GM12873 (cell line): ENCODE measurements around the gene CEACAM16.

Experiments used
- TF ChIP-seq, protein P1 (sequence below): IDR thresholded peaks from 2 replicates; pipeline ENCODE4 v1.5.1; 2012; ENCODE audit warnings: low read depth, mild to moderate bottlenecking, moderate library complexity, low read length, control low read depth; ENCODE audit not compliant: insufficient read depth; ENCODE audit errors: missing control alignments

Gene CEACAM16

DNA sequence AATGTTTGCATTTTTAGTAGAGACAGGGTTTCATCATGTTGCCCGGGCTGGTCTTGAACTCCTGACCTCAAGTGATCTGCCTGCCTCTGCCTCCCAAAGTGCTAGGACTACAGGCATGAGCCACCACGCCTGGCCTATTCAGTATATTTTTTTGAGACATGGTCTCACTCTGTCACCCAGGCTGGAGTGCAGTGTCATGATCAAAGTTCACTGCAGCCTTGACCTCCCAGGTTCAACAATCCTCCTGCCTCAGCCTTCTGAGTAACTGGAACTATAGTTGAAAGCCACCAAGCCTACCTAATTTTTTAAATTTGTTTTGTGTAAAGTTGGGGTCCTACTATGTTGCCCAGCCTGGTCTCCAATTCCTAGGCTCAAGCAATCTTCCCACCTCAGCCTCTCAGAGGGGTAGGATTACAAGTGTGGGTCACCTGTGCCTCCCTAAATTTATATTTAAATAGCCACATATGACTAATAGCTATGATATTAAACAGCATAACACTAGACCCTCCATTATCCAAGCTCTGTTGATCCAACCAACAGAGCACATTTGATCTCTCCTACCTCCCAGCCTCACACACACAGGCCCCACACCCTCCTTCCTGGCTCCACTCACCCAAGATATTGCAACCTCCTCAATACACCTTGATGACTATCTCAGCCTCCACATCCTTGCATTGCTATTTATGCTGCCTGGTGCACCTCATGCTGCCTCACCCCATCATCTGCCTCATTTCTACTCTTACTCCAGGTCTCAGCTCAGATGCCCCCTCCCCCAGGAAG lies 29.8 kb upstream of the CEACAM16 start:
- TF ChIP-seq, protein P1, sequence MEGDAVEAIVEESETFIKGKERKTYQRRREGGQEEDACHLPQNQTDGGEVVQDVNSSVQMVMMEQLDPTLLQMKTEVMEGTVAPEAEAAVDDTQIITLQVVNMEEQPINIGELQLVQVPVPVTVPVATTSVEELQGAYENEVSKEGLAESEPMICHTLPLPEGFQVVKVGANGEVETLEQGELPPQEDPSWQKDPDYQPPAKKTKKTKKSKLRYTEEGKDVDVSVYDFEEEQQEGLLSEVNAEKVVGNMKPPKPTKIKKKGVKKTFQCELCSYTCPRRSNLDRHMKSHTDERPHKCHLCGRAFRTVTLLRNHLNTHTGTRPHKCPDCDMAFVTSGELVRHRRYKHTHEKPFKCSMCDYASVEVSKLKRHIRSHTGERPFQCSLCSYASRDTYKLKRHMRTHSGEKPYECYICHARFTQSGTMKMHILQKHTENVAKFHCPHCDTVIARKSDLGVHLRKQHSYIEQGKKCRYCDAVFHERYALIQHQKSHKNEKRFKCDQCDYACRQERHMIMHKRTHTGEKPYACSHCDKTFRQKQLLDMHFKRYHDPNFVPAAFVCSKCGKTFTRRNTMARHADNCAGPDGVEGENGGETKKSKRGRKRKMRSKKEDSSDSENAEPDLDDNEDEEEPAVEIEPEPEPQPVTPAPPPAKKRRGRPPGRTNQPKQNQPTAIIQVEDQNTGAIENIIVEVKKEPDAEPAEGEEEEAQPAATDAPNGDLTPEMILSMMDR = no peak

DNA sequence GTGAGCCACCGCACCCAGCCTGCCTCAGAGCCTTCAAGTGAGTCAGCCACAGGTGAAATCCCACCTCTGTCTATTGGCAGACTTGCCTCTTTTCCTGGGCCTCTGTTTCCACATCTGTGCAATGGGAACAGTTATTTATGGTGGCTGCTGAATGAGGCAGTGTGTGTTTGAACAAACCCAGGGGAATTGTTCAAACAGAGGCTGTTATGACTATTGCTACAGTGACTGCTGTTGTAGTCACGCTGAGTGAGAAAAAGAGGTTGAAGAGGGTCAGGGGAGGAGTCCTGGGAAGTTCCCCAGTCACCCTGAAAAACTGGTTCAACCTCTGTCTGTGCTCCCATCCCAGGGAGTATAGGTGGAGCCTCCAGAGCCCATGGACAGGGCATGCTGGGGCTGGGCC lies 27.6 kb upstream of the CEACAM16 start, which contains the start of gene CEACAM19:
Gene CEACAM19, plus strand, starts transcription at position 83 of the 400 bp plus-strand sequence. CDS start 450 bp downstream, outside the sequence.
- TF ChIP-seq, protein P1 = no peak

DNA sequence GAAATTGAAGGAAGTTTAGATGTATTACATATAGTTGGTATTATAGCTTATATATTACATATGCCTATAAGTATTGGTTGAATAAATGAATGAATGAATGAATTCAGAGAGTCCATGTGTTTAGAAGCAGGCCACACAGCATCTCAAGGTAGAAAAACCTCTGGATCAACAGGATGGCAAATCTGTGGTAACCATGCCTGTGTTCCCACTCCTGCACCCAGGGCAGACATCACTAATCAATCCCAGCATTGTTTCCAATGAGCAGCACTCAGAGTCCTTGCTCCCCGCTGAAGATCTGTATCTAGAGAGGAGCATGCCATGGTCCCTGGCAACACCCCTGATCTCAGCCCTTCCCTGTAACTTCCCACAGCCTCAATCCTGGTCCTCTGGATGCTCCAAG lies 26.7 kb upstream of the CEACAM16 start:
- TF ChIP-seq, protein P1 = no peak

DNA sequence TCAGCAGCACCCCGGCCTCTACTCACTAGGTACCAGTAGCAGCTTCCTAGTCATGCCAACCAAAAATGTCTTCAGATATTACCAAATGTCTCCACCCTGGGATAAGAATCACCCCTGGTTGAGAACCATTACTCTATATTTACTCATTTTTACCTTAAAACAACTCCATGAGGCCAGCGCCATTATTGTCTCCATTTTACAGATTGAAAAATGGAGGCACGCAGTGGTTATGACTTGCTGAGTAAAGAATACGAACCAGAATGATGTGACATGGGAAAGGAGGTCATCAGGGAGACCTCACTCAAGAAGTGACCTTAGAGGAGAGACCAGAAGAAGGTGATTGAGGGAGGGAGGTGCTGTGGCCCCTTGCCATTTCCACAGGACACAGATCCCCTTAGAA lies 25.4 kb upstream of the CEACAM16 start:
- TF ChIP-seq, protein P1 = no peak

DNA sequence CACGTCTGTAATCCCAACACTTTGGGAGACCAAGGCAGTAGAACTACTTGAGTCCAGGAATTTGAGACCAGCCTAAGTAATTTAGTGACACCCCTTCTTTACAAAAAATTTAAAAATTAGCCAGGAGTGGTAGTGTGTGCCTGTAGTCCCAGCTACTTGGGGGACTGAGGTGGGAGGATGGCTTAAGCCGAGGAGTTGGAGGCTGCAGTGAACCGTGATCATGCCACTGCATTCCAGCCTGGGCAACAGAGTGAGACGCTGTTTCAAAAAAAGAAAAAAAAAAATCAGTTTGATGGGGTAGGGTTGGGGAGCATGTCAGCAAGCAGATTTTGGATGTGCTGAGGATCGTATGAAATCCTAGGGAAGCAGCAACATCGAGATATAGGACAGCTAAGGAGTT lies 23.4 kb upstream of the CEACAM16 start:
- TF ChIP-seq, protein P1 = no peak

DNA sequence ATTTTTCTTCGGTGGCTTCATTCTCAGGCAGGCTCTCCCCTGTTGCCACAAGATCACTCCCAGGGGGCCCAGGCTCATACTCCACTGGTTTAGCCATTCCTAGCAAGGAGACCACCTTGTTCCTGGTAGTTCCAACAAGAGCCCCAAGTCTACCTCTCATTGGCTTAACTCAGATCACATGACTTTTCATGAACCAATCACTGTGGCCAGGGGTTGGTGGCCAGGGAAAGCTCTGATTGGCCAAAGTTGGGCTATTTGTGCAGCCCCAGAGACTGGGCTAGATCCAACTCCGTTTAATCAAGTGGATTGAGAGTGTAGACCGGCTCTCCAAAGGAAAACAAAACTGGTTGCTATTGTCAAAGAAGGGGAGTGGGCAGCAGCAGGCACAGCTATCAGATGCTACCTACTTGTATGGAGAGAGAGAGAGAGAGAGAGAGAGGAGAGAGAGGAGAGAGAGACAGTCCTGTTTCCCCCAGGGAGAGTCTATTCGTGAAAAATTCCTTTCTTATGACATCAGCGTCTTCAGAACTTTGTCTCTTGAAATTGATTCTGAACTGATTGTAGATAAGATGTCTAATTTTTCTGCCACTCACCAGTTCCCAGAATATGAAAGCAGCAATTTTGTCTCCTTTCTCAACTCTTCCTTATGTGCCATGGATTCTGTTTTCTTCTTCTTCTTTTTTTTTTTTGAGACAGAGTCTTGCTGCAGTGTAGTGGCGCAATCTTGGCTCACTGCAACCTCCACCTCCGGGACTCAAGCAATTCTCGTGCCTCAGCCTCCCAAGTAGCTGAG lies 21.7 kb upstream of the CEACAM16 start:
- TF ChIP-seq, protein P1 = no peak

DNA sequence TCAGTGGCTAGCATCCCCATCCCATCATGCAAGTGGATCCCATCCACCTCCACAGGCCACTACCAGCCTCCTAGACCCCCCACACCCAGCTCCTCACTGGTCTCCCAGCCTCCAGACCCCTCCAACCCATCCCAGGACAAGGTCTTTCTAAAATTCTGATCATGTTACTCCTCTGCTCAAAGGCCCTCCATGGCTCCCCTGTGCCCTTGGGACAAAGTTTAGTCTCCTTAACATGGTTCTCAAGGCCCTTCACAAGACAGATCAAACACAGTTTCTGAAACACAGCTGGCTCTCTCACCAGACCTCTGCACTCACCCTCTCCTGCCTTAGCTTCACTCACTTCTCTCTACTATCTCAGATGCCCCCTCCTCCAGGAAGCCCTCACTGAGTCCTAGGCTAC lies 18.4 kb upstream of the CEACAM16 start:
- TF ChIP-seq, protein P1 = no peak
